CD4-positive, alpha-beta T cell treated with Interleukin-2 at 100 ng/mL for 4 hours (primary cell): ENCODE data around the gene YY1.
A peak's percentile ranks its signal among the peaks of the same experiment; 100 is the strongest.

Source experiments
- DNase-seq: peaks from one replicate; pipeline ENCODE4 v3.0.0-alpha.2; 2020; ENCODE audit warnings: low spot score

Gene YY1

GRCh38 chr14:100313464-100314230, 74.7 kb downstream of the YY1 start:
- DNase-seq, result no peak

- DNase-seq, result no peak
These were observed 75.8 kb downstream of the YY1 start for GRCh38 chr14:100314724-100315123.

DNA sequence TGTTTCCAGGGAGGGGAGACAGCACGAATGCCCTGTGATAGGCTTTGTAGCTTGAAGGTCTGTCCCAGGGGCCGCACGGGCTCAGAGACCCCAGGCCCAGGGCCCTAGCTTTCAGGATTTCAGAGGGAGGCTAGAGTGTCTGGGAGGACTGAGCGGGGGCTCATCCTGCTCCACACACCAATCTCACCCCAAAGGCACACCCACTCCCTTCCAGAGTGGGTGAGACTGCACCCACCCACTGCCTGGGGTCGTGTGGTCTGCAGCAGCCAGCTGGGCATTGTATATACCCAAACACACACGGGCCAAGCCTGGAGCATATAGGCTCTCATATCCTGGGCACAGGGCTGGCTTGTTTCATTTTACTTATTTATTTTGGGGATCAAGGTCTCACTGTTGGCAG, 78.4 kb downstream of the YY1 start:
- no peak for DNase-seq

DNA sequence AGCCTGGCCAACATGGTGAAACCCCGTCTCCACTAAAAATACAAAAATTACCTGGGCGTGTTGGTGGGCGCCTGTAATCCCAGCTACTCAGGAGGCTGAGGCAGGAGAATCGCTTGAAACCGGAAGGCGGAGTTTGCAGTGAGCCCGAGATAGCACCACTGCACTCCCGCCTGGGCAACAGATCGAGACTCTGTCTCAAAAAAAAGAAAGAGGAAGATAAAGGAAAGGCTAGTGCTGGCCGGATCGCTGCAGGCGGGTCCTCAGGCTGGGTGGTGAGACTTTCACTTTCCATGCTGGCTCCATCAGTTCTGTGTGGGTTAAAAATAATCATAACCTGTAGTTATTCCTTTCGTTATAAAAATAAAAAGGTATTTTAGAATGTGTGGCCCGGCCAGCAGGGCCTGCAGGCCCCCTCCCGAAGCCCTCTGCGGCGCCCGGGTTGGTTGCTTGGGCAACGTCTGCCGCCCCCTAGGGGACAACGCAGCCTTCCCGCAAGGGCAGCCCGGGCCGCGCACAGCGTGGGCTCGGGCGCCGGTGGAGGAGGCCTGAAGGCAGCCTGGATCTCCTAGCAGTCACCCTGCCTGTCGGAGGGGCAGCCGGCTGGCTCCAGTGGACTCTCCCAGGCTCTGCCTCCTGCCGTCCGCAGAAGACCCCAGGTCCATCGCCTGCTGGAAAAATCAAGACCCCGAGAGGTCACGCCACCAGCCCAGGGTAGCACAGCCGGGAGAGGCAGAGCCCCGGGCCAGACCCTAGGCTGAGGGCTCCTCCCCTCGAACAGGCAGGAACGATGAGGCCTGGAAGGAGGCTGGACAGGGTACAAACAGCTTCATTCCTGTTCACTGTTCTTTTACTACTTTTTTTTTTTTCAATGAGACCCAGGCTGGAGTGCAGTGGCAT, 79.2 kb downstream of the YY1 start:
- DNase-seq, result peak; percentile 70

GRCh38 chr14:100320157-100320856, 81.4 kb downstream of the YY1 start:
- no peak for DNase-seq

DNA sequence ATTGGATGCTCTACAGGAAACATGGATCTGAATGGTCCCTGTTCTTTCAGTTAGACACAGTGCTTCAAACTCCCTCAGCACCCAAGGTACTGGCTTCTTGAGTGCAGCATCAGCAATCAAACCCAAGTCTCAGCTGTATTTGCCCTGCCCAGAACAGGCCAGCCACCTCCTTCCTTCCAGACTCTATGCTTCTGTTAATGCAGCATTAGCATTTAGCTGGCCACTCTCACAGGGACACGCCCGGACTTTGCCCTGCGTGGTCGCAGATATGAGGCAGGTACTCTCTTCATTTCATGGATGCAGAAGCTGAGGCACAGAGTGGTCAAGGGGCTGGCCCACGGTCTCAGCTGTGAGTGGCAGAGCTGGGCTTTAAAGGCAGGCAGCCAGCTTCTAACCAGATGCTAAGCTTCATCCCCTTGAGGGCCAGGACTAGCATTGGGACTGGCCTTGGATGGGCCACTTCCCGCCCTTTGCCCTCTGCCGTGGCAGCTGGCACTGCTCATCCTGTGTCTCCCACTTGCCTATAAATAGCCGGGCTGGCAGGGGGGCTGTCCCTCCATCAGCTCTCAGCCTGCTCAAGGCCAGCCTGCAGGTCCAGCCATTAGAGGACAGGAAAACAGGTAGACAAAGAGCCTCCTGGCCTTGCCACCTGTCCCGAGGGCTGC, 82.7 kb downstream of the YY1 start:
- DNase-seq, result no peak

DNA sequence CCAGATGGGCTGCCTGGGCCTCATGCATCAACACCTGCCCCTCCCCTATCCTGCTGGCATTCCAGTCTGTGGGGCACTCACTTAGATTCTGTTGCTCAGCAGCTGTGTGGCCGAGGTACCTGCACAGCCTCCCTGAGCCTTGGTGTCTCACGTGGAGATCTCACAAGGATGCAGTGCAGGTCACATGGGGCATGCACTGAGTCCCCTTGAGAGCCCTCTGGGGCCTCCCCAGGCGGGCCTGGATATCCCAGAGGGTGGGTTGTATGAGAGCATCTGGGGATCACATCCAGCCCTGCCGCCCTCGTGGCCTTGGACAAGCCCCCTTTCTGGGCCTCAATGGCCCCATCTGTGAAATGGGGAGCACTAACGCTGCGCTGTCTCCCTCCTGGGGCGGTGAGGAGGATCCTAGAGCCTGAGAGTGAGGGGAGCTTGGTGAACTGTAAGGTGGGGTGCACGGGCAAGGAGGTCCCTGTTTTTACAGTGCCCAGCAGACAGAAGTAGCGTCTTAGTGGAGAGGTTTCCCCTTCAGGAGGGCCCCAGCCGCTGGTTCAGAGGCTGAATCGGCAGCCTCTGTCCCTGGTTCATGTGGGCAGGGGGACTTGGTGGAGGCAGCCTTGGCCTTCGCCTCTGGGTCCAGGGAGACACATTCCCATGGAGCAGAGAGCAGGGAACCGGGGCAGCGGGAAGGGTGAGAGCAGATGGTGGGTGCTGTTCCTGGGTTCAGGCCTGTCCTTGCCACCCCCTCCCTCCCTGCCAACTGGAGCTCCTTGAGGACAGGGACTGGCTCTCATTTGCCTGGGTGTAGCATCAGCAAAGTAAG, 83.4 kb downstream of the YY1 start:
- no peak for DNase-seq

GRCh38 chr14:100323121-100323941, 84.4 kb downstream of the YY1 start, which contains the start of gene SLC25A47:
Gene SLC25A47, plus strand, starts transcription at chr14:100323339. Its CDS starts 76 bp downstream, at chr14:100323415.
- no peak for DNase-seq

DNA sequence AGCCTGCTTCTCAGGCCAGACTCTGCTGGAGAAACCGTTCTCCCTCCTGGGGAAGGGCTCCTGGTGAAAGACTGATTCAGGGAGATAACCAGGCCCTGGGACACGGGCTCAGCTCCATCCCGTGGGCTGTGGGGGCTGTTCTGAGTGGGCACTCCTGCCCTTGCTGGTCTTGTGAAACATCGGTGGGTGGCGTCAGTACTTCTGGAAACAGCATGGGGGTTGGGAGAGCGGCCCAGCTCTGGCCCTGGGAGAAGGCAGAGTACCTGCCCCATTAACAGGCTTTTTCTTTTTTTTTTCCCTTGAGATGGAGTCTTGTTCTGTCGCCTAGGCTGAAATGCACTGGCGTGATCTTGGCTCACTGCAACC, 85.0 kb downstream of the YY1 start:
- no peak for DNase-seq

- no peak for DNase-seq
These were observed 86.3 kb downstream of the YY1 start for GRCh38 chr14:100325231-100325632.

DNA sequence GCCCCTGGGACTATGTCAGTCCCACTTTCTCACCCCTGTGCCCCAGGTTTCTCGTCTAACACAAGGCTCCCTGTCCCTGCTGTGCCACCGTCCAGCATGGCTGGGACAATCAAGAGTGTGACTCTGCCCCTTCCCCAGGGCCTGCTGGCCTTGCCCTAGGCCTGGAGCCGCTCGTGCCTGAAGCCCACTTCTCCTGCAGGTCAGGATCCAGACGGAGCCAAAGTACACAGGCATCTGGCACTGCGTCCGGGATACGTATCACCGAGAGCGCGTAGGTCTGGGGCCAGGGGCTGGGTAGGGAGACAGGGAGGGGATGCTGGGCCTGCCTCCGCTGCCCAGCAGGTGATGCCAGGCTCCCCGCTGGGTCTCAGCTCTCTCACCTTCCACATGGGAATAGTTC, 87.0 kb downstream of the YY1 start:
- no peak for DNase-seq

- DNase-seq, result no peak
These were observed 88.2 kb downstream of the YY1 start for GRCh38 chr14:100327128-100327527.

GRCh38 chr14:100328495-100329163, 89.7 kb downstream of the YY1 start:
- no peak for DNase-seq

GRCh38 chr14:100329233-100330006, 90.5 kb downstream of the YY1 start:
- no peak for DNase-seq

GRCh38 chr14:100330007-100330344, 91.0 kb downstream of the YY1 start:
- no peak for DNase-seq

- no peak for DNase-seq
These were observed 91.5 kb downstream of the YY1 start for GRCh38 chr14:100330388-100330931.

DNA sequence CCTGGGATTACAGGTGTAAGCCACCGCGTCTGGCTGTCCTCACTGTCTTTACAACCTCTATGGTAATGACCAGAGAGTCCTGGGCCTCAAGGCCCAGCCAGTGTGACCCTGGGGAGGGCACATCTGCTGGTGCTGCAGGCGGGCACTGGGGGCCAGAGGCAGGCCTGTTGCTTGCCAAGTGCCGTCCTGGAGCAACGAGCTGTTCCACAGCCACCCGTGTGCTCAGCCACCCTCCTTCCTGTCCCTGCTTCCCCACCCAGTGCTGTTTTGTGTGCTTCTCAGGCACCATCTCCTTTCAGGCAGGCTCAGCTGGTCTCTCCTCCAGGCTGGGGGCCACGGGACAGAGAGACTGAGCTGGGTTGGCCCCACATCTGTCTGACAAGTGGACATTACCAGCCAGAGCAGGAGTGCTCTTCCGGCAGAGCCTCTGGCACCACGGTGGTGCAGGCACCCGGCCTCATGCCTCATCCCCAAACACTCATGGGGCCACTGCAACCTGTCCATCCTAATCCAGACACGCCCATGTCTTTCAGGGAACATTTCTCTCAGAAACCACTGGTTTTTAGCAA, 93.2 kb downstream of the YY1 start:
- no peak for DNase-seq
